Suprapubic skin (tissue), 4 donors: ENCODE results near the gene MADD. TPM values are rescaled to one million over a fixed set of nuclear protein-coding genes. Genes with fewer than 3 reads are reported as not detected.

ENCODE experiments used
- DNase-seq, 2 donors: peaks; one replicate each; pipeline ENCODE4 v3.0.0-alpha.2; 2019; ENCODE audit warnings: low spot score in 2 of 2
- H3K27ac ChIP-seq: fragments of 200-600 bp; sonication (generic); one replicate; pipeline ENCODE4 v1.5.1; 2019
- H3K27me3 ChIP-seq: fragments of 200-600 bp; sonication (generic); one replicate; pipeline ENCODE4 v1.5.1; 2019
- H3K36me3 ChIP-seq: fragments of 200-600 bp; sonication (generic); one replicate; pipeline ENCODE4 v1.5.1; 2019
- H3K4me1 ChIP-seq: fragments of 200-600 bp; sonication (generic); one replicate; pipeline ENCODE4 v1.5.1; 2019
- H3K4me3 ChIP-seq: fragments of 200-600 bp; sonication (generic); one replicate; pipeline ENCODE4 v1.5.1; 2019; ENCODE audit warnings: mild to moderate bottlenecking
- H3K9me3 ChIP-seq: fragments of 200-600 bp; sonication (generic); one replicate; pipeline ENCODE4 v1.5.1; 2019
- EP300 ChIP-seq: sonication (generic); formaldehyde crosslinking; IDR thresholded peaks from one replicate; pipeline ENCODE4 v1.6.1; 2017; ENCODE audit warnings: antibody characterized with exemption
- POLR2A ChIP-seq, 2 donors: fragments of 450-650 bp; IDR thresholded peaks; one replicate each; pipeline ENCODE4 v1.6.1; 2017; ENCODE audit warnings: antibody characterized with exemption in 2 of 2, mild to moderate bottlenecking in 2 of 2, moderate library complexity in 2 of 2
- POLR2AphosphoS5 ChIP-seq, 3 donors: sonication (generic); formaldehyde crosslinking; IDR thresholded peaks; one replicate each; pipeline ENCODE4 v1.6.1; 2017; ENCODE audit warnings: antibody characterized with exemption in 3 of 3
- WGBS: methylation state at CpG from one replicate; pipeline ENCODE4 v1.1.5; 2018; 5-methylcytosine and 5-hydroxymethylcytosine counted together
- total RNA-seq, 4 donors: library from RNA; depleted of rRNA; stranded (reverse); fragments of >200 nt; gene quantifications; one replicate each; pipeline ENCODE4 v1.1.0, GENCODE V29; 2016
- TF ChIP-seq, protein P1 (sequence below), 2 donors: fragments of 200-600 bp in 1 of 2; fragments of 450-650 bp in 1 of 2; sonication (generic) in 1 of 2; IDR thresholded peaks; one replicate each; pipeline ENCODE4 v1.5.1; 2016 to 2019; ENCODE audit warnings: antibody characterized with exemption in 2 of 2, mild to moderate bottlenecking in 1 of 2, moderate library complexity in 1 of 2

The MADD gene
- total RNA-seq, 4 donors from 2014 or later = 47.1 to 91.1 (median 71.3) TPM

DNA sequence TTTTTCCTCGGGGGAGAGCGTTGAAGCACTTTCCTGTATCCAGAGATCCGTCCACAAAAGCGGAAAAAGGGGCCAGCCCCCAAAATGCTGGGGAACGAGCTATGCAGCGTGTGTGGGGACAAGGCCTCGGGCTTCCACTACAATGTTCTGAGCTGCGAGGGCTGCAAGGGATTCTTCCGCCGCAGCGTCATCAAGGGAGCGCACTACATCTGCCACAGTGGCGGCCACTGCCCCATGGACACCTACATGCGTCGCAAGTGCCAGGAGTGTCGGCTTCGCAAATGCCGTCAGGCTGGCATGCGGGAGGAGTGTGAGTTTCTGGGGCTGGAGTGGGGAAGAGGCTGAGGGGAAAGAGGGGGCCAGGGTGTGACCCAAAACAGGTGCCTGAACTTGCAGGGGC is 9.6 kb upstream of the MADD start:
- WGBS = 91% methylated on average over 18 of the region's 19 CpGs
- peaks cover 43% of the 10 kb centered on the region for H3K4me1 ChIP-seq

DNA sequence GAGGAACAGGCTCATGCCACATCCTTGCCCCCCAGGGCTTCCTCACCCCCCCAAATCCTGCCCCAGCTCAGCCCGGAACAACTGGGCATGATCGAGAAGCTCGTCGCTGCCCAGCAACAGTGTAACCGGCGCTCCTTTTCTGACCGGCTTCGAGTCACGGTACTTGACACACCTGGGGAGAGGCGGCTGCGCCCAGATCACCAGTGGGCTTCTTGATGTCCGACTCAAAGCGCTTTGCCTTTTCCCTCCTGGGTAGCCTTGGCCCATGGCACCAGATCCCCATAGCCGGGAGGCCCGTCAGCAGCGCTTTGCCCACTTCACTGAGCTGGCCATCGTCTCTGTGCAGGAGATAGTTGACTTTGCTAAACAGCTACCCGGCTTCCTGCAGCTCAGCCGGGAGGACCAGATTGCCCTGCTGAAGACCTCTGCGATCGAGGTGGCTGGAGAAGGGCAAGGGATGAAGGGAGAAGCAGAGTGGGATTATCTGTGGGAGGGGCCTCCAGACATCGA is 8.6 kb upstream of the MADD start:
- no peak overlapping the region for H3K4me3 ChIP-seq
- H3K36me3 ChIP-seq = peaks cover 5% of the 10 kb centered on the region
- no peaks in the 10 kb centered on the region for H3K9me3 ChIP-seq
- DNase-seq = no peak
- peaks cover 39% of the 10 kb centered on the region for H3K4me1 ChIP-seq
- WGBS = 92% methylated on average over 22 of the region's 22 CpGs
- TF ChIP-seq EP300 = no peak
- no peak for TF ChIP-seq POLR2AphosphoS5 (IDR thresholded peaks at IDR 0.05)
- TF ChIP-seq, protein P1, sequence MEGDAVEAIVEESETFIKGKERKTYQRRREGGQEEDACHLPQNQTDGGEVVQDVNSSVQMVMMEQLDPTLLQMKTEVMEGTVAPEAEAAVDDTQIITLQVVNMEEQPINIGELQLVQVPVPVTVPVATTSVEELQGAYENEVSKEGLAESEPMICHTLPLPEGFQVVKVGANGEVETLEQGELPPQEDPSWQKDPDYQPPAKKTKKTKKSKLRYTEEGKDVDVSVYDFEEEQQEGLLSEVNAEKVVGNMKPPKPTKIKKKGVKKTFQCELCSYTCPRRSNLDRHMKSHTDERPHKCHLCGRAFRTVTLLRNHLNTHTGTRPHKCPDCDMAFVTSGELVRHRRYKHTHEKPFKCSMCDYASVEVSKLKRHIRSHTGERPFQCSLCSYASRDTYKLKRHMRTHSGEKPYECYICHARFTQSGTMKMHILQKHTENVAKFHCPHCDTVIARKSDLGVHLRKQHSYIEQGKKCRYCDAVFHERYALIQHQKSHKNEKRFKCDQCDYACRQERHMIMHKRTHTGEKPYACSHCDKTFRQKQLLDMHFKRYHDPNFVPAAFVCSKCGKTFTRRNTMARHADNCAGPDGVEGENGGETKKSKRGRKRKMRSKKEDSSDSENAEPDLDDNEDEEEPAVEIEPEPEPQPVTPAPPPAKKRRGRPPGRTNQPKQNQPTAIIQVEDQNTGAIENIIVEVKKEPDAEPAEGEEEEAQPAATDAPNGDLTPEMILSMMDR (IDR thresholded peaks at IDR 0.05) = no peak
- TF ChIP-seq POLR2A (IDR thresholded peaks at IDR 0.05) = no peak
- no peaks in the 10 kb centered on the region for H3K27me3 ChIP-seq
- no peak overlapping the region for H3K27ac ChIP-seq

More for the DNA sequence above, 9.6 kb upstream of the MADD start:
- no peak for DNase-seq
- H3K36me3 ChIP-seq = peaks cover 5% of the 10 kb centered on the region
- H3K27ac ChIP-seq = no peak overlapping the region
- no peaks in the 10 kb centered on the region for H3K9me3 ChIP-seq
- no peaks in the 10 kb centered on the region for H3K27me3 ChIP-seq
- H3K4me3 ChIP-seq = no peak overlapping the region
- TF ChIP-seq POLR2A (IDR thresholded peaks at IDR 0.05) = no peak
- TF ChIP-seq, protein P1 (IDR thresholded peaks at IDR 0.05) = no peak
- no peak for TF ChIP-seq POLR2AphosphoS5 (IDR thresholded peaks at IDR 0.05)
- no peak for TF ChIP-seq EP300

DNA sequence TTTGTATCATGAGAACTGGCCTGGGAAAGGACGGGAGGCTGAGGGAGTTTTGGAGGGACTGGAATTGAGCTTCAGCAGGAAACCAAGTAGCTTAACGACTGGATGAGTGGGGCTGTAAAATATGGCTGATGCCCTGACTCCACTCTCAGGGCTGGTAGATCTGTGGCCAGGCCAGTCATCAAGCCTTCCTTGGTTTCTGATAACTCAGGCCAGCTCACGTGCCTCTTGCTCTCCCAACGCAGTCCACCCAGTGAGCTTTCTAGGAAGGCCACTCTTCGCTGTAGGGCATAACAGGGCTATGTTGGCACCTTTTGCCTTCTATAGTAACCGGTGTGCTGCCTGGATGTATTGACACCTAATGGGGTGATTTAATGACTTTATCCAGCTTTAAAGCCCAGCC is 5.8 kb upstream of the MADD start:
- Histone ChIP-seq H3K27me3 (no peaks in the 10 kb centered on the region), H3K4me3 (no peak overlapping the region), H3K9me3 (no peaks in the 10 kb centered on the region), H3K27ac (no peak overlapping the region), H3K4me1 (peaks cover 30% of the 10 kb centered on the region), H3K36me3 (peaks cover 5% of the 10 kb centered on the region)
- TF ChIP-seq, protein P1 (IDR thresholded peaks at IDR 0.05) = no peak
- TF ChIP-seq POLR2AphosphoS5 (IDR thresholded peaks at IDR 0.05) (no peak), EP300 (no peak), POLR2A (IDR thresholded peaks at IDR 0.05) (no peak)
- no peak for DNase-seq
- 79% methylated on average over 6 of the region's 6 CpGs for WGBS

DNA sequence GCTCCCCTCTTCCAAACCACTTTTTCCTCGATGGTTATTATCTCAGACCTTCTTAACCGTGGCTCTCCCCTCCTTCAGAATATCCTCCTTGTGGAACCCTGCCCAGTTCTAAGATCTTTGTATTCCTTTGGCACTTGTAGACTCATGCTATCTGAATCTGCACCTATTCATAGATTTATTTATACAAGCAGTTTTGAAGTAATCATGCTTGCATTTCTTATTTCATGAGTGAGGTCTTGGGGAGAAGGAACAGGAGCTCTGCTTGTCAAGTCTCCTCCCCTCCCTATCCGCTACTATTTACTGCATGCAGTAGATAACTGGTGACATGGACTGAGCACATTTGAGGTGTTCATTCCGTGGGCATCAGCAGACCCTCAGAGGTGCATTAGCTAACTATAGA is 5.4 kb upstream of the MADD start:
- H3K27me3 ChIP-seq = no peaks in the 10 kb centered on the region
- no peak overlapping the region for H3K27ac ChIP-seq
- H3K36me3 ChIP-seq = peaks cover 5% of the 10 kb centered on the region
- H3K4me3 ChIP-seq = no peak overlapping the region
- peaks cover 27% of the 10 kb centered on the region for H3K4me1 ChIP-seq
- WGBS = 88% methylated on average over 4 of the region's 4 CpGs
- no peak for TF ChIP-seq POLR2A (IDR thresholded peaks at IDR 0.05)
- TF ChIP-seq, protein P1 (IDR thresholded peaks at IDR 0.05) = no peak
- no peak for TF ChIP-seq EP300
- no peak for TF ChIP-seq POLR2AphosphoS5 (IDR thresholded peaks at IDR 0.05)
- DNase-seq = no peak
- no peaks in the 10 kb centered on the region for H3K9me3 ChIP-seq

DNA sequence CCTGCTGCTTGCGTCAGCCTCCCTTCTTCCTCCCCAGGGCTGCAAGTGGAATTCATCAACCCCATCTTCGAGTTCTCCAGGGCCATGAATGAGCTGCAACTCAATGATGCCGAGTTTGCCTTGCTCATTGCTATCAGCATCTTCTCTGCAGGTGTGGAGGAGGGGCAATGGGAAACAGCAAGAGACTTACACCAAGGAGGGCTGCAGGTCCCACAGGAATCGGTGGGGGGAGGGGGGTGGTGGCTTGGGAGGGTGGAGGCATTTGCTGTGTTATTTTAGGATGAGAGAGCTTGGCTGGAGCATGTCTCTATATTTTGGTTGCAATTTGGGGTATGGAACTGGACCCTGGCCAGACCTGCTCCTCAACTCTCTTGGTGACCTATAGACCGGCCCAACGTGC is 2.1 kb upstream of the MADD start:
- H3K4me1 ChIP-seq = peaks cover 49% of the 10 kb centered on the region
- no peak for TF ChIP-seq POLR2A (IDR thresholded peaks at IDR 0.05)

More for the DNA sequence above, 2.1 kb upstream of the MADD start:
- WGBS = 73% methylated on average over 6 of the region's 6 CpGs
- H3K27me3 ChIP-seq = no peaks in the 10 kb centered on the region
- no peaks in the 10 kb centered on the region for H3K36me3 ChIP-seq
- H3K9me3 ChIP-seq = no peaks in the 10 kb centered on the region
- H3K4me3 ChIP-seq = no peak overlapping the region
- no peak for DNase-seq
- peak overlapping the region; percentile 93 for H3K27ac ChIP-seq
